GM10248 (cell line): Measurements from ENCODE around the gene WSCD1.

Source experiments
- CTCF ChIA-PET: fragments of 300-600 bp; sonication (Branson Sonifier 250); formaldehyde crosslinking; extraction: SDS; loops from one replicate; lab custom pipeline; 2021; ENCODE audit warnings: antibody characterized with exemption; lab: Yijun Ruan, JAX
- POLR2A ChIA-PET: fragments of 350-650 bp; sonication (Branson Sonifier 250); formaldehyde crosslinking; extraction: SDS; loops from one replicate; lab custom pipeline; 2020; ENCODE audit warnings: antibody characterized with exemption; lab: Yijun Ruan, JAX
- DNase-seq: peaks from one replicate; pipeline ENCODE4 v3.0.0; 2012; ENCODE audit errors: extremely low spot score
- CTCF ChIP-seq: IDR thresholded peaks from 2 replicates; pipeline ENCODE4 v1.5.1; 2012; ENCODE audit warnings: mild to moderate bottlenecking, low read depth; ENCODE audit errors: extremely low read depth, missing control alignments, control extremely low read depth

Gene WSCD1

GRCh38 chr17:6065351-6065750 is 4.8 kb upstream of the WSCD1 start:
- no peak for DNase-seq
- TF ChIP-seq CTCF: no peak
- POLR2A ChIA-PET: no interaction called here
- CTCF ChIA-PET: no interaction called here

GRCh38 chr17:6066183-6066948 is 3.8 kb upstream of the WSCD1 start:
- ChIA-PET POLR2A (no interaction called here), CTCF (no interaction called here)
- no peak for DNase-seq
- TF ChIP-seq CTCF: no peak

- ChIA-PET POLR2A (no interaction called here), CTCF (no interaction called here)
- TF ChIP-seq CTCF: no peak
- DNase-seq: no peak
Measured at GRCh38 chr17:6067060-6067459, 3.1 kb upstream of the WSCD1 start.

- CTCF ChIA-PET: no interaction called here
- no peak for TF ChIP-seq CTCF
- POLR2A ChIA-PET: no interaction called here
- DNase-seq: no peak
Measured at GRCh38 chr17:6070430-6070912, 292 bp downstream of the WSCD1 start.

- ChIA-PET POLR2A (no interaction called here), CTCF (interaction anchor here (1.0 to 1.1 kb wide), 2 partner anchors 14 to 17 kb away, joined by 3 read pairs; no protein-coding TSS in a partner anchor)
- DNase-seq: no peak
- no peak for TF ChIP-seq CTCF
Measured at GRCh38 chr17:6070913-6071511, 833 bp downstream of the WSCD1 start.

- DNase-seq: no peak
- no peak for TF ChIP-seq CTCF
- ChIA-PET POLR2A (interaction anchor here (0.6 kb wide), 1 partner anchor 579 kb away, joined by 3 read pairs; no protein-coding TSS in a partner anchor), CTCF (interaction anchor here (1.0 to 1.4 kb wide), 4 partner anchors 8 to 32 kb away, joined by 3 to 6 read pairs (median 3); no protein-coding TSS in a partner anchor)
Measured at GRCh38 chr17:6071528-6072065, 1.4 kb downstream of the WSCD1 start.
